Fibroblast of skin of right biceps (primary cell): ENCODE results near the gene NUDT1.

ENCODE experiments used
- DNase-seq: peaks from one replicate; pipeline ENCODE4 v3.0.0-alpha.2; 2013

Gene NUDT1

GRCh38 chr7:2271273-2272026 lies 29.4 kb downstream of the NUDT1 start:
- no peak for DNase-seq

GRCh38 chr7:2272031-2272430 lies 30.0 kb downstream of the NUDT1 start:
- no peak for DNase-seq

GRCh38 chr7:2273866-2274265 lies 31.8 kb downstream of the NUDT1 start:
- DNase-seq, result no peak

GRCh38 chr7:2274666-2275065 lies 32.6 kb downstream of the NUDT1 start:
- DNase-seq, result no peak

- DNase-seq, result no peak
Observed at GRCh38 chr7:2275101-2275500, 33.1 kb downstream of the NUDT1 start.

- no peak for DNase-seq
Observed at GRCh38 chr7:2276107-2276506, 34.1 kb downstream of the NUDT1 start.

GRCh38 chr7:2278026-2278425 lies 36.0 kb downstream of the NUDT1 start:
- no peak for DNase-seq

GRCh38 chr7:2279896-2280295 lies 37.9 kb downstream of the NUDT1 start:
- no peak for DNase-seq

GRCh38 chr7:2280424-2280823 lies 38.4 kb downstream of the NUDT1 start:
- no peak for DNase-seq

GRCh38 chr7:2281541-2281940 lies 39.5 kb downstream of the NUDT1 start:
- DNase-seq, result peak; percentile 51

- DNase-seq, result no peak
Observed at GRCh38 chr7:2282185-2282751, 40.2 kb downstream of the NUDT1 start.

GRCh38 chr7:2283074-2283473 lies 41.0 kb downstream of the NUDT1 start:
- no peak for DNase-seq

GRCh38 chr7:2287745-2288144 lies 45.7 kb downstream of the NUDT1 start:
- no peak for DNase-seq

GRCh38 chr7:2288503-2288902 lies 46.5 kb downstream of the NUDT1 start:
- no peak for DNase-seq

GRCh38 chr7:2289111-2289586 lies 47.1 kb downstream of the NUDT1 start:
- DNase-seq, result peak; percentile 30

- DNase-seq, result no peak
Observed at GRCh38 chr7:2289621-2290020, 47.6 kb downstream of the NUDT1 start.

GRCh38 chr7:2290877-2291276 lies 48.9 kb downstream of the NUDT1 start:
- DNase-seq, result no peak

- DNase-seq, result no peak
Observed at GRCh38 chr7:2295936-2296620, 54.1 kb downstream of the NUDT1 start.

- DNase-seq, result no peak
Observed at GRCh38 chr7:2296832-2297231, 54.8 kb downstream of the NUDT1 start.

GRCh38 chr7:2299131-2299829 lies 57.3 kb downstream of the NUDT1 start:
- peak; percentile 82 for DNase-seq

- peak; percentile 31 for DNase-seq
Observed at GRCh38 chr7:2299870-2300512, 58.0 kb downstream of the NUDT1 start.
